ENCODE data around the gene SH3PXD2B.

SH3PXD2B gene

DNA sequence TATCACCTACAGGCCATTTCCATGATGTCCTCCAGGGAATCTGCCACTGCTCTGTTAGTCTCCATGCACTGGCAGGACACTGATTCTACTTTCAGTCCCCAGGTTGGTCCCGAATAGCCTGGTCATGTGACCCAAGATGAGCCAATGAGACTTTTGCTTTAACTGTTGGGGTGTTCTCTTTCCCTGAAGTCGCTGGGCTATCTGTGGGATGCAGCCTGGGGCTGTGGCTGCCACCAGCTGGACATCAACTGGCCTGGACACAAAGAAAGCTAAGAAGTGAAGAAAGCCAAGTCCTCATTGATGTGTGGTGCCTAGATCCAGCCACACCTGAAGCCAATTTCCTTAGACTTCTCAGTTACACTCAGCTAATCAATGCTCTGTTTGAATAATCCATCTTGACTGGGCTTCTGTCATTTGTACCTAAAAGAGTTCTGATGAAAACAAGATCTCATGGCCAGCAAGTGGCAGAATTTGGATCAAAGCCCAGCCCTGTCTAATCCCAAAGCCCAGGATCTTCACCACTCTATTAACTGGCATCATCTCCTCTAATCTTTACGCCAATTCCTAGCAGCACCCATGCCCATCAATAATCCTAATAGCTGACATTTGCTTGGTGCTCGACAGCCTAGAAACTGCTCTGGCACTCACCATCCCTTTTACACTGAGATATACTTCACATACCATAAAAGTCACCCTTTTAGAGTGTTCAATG lies 37.0 kb downstream of the SH3PXD2B start:
- TF ChIP-seq, protein P1, sequence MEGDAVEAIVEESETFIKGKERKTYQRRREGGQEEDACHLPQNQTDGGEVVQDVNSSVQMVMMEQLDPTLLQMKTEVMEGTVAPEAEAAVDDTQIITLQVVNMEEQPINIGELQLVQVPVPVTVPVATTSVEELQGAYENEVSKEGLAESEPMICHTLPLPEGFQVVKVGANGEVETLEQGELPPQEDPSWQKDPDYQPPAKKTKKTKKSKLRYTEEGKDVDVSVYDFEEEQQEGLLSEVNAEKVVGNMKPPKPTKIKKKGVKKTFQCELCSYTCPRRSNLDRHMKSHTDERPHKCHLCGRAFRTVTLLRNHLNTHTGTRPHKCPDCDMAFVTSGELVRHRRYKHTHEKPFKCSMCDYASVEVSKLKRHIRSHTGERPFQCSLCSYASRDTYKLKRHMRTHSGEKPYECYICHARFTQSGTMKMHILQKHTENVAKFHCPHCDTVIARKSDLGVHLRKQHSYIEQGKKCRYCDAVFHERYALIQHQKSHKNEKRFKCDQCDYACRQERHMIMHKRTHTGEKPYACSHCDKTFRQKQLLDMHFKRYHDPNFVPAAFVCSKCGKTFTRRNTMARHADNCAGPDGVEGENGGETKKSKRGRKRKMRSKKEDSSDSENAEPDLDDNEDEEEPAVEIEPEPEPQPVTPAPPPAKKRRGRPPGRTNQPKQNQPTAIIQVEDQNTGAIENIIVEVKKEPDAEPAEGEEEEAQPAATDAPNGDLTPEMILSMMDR (IDR thresholded peaks at IDR 0.05) = no peak

DNA sequence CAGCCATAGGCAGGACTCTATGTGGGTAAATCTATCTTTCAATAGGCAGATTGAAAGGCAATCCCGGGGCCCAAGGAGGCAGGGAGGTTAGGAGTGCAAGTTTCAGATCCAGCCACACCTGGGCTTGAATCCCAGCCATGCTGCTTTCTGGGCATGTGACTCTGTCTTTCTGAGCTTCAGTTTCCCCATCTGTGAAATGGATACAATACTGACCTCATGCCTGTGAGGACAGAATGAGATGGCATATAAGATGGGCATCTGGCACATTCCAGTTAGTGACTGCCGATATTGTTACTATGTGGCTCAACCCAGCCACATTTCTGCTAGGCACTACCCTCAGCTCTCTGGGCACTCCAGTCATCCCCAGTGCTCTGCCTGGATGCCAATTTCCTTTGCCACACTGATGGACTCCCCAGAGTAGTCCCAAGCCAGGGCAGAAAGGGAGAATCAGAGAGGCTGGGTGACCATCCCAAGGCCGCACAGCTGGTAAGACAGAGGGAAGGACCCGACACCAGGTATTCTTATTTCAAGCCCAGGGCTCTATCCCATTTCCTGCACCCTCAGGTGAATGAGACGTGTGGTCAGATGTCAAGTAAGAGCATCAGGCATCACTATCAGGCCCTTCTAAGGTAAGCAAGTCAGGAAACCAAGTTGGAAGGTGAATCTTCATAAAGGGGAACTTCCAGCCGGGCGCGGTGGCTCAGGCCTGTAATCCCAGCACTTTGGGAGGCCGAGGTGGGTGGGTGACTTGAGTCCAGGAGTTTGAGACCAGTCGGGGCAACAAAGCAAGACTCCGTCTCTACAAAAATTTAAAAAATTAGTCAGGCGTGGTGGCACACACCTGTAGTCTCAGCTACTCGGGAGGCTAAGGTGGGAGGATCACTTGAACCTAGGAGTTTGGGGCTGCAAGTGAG lies 38.7 kb downstream of the SH3PXD2B start:
- TF ChIP-seq, protein P1 (IDR thresholded peaks at IDR 0.05) = no peak

DNA sequence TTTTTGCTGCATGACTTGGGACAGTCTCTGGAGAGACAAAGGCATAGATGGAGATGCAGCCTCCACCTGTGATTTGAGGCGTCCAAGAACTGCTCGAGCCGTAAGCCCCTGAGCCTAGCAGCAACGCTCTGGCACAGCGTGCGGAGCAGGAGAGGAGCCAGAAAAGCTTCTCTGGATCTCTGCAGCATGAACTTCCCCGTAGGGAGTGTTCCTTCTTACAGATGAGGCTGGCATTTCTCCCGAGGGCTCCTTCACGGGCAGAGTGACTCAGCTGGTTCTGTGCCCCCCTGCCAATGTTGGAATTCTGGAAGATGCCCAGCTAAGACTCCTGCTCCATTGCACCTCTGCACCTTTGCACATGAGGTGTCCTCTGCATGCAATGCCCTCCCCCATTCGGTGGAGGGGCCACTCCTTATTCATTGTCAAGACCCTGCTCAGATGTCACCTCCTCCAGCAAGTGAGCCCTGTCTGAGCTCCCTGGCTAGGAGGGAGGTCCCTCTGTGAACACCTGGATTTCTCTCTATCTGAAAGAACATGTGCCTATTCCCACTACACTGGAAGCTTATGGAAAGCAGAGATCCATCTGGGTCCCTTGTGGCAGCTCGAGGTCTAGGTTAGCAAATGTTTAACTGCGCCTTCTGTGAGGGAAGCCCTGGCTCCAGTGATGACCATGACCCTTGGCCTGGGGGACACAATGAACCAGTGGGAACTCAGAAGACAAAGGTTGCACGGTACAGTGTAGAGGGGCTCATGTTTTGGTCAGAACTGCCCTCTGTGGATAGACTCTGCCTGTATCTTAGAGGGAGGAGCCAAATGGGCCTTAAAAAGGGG lies 39.6 kb downstream of the SH3PXD2B start:
- TF ChIP-seq, protein P1 (IDR thresholded peaks at IDR 0.05) = no peak

DNA sequence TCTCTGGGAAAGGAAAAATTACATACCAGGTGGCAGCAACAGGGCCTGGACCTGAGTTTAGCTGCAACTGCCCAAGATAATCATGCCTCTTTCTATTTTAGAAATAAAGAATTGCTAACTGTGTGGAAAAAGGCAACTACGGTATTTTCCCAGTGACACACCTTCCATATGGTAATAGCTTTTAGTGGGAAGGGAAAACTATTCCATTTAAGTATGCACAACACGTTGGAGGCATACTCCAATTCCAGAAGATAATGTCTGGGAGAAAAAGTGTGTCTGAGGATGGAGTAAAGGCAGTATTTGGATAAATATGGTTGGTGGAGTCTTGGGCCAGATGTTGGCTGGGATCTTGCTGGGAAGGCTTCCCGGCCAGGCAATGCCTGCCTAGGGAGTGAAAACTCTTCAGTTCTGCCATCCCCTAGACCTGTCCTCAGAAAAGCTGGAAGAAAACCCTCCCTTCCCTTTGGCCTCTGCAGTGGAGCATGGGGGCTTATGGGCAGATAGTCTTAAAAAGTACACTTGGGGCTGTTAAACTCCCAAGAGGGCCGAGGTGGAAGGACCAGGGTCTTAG lies 40.6 kb downstream of the SH3PXD2B start:
- TF ChIP-seq, protein P1 (IDR thresholded peaks at IDR 0.05) = no peak

DNA sequence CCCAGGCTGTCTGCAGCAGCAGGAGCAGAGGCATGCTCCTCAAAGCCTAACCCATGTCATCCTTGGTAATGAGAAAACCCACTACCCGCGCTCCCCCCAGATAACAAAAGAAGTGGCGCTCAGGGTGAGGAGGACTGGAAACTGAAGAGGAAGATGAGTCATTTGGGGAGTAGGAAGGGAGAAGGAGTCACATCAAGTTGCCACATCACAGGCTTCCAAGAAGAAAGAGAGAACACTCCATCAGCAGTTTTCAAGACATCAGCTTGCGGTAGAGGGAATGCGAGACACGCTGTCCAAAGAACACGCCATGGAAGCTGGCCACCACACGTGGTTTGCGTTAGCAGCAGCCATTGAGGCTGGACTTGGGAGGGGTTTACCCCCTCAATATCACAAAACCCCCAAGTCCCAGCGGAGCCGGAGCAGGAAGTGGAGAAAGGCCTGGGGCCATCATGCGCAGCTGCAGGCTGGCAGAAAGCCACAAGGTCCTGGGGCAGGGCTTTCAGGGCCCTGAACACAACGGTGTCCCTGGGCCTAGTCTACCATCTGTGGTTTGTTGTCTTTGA lies 41.5 kb downstream of the SH3PXD2B start:
- TF ChIP-seq, protein P1 (IDR thresholded peaks at IDR 0.05) = no peak

DNA sequence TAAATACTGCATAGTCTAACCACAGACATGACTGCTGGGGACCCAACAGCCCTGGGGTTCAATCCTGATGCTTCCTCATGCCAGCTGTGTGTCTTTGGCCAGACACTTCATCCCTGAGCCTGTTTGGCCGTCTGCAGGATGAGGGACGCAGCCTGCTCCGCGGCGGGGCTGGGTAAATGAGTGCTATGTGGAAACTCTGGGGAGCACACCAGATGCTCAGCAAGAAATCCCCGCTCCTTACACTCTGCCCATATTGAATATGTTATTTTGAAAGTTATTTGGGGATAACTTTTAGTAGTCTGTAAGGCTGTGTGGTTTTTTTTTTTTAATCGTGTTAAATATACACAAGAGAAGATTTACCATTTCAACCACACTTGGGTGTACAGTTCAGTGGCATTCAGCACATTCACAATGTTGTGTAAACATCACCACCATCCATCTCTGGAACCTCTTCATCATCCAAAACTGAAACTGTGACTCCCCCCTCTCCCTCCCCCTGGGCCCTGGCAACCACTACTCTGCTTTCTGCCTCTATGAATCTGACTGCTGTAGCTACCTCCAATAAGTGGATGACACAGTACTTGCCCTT lies 42.7 kb downstream of the SH3PXD2B start:
- TF ChIP-seq, protein P1 (IDR thresholded peaks at IDR 0.05) = no peak
